LNCaP clone FGC (cell line): ENCODE data around the gene IFITM10.

Source experiments
- DNase-seq: peaks from one replicate; pipeline ENCODE4 v3.0.0-alpha.2; 2011; ENCODE audit warnings: low read depth
- H3K4me3 ChIP-seq: 2 replicates; pipeline ENCODE4 v1.5.1; 2011; ENCODE audit warnings: mild to moderate bottlenecking, low read depth, low read length, control low read depth
- TF ChIP-seq, protein P1 (sequence below): IDR thresholded peaks from 2 replicates; pipeline ENCODE4 v1.5.1; 2012; ENCODE audit warnings: mild to moderate bottlenecking; ENCODE audit not compliant: control insufficient read depth, insufficient read depth; ENCODE audit errors: extremely low read depth

IFITM10 gene

DNA sequence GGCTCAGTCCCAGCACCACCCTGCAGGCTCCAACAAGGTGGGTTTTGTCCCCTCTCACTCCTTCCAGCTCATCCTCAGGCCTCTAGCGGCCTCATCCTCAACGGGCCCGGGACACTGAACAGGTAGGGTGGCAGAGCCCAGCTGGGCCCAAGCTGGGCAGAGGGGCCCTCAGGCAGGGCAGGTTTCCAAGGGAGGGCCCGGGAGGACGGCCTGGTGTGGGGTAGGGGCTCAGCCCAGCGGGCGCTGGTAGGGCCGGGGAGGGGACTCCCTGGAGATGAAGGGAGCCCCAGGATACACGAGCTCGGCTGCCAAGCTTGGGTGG, 2.5 kb upstream of the IFITM10 start:
- DNase-seq, result no peak
- no peak overlapping the region for H3K4me3 ChIP-seq
- TF ChIP-seq, protein P1, sequence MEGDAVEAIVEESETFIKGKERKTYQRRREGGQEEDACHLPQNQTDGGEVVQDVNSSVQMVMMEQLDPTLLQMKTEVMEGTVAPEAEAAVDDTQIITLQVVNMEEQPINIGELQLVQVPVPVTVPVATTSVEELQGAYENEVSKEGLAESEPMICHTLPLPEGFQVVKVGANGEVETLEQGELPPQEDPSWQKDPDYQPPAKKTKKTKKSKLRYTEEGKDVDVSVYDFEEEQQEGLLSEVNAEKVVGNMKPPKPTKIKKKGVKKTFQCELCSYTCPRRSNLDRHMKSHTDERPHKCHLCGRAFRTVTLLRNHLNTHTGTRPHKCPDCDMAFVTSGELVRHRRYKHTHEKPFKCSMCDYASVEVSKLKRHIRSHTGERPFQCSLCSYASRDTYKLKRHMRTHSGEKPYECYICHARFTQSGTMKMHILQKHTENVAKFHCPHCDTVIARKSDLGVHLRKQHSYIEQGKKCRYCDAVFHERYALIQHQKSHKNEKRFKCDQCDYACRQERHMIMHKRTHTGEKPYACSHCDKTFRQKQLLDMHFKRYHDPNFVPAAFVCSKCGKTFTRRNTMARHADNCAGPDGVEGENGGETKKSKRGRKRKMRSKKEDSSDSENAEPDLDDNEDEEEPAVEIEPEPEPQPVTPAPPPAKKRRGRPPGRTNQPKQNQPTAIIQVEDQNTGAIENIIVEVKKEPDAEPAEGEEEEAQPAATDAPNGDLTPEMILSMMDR, result no peak

DNA sequence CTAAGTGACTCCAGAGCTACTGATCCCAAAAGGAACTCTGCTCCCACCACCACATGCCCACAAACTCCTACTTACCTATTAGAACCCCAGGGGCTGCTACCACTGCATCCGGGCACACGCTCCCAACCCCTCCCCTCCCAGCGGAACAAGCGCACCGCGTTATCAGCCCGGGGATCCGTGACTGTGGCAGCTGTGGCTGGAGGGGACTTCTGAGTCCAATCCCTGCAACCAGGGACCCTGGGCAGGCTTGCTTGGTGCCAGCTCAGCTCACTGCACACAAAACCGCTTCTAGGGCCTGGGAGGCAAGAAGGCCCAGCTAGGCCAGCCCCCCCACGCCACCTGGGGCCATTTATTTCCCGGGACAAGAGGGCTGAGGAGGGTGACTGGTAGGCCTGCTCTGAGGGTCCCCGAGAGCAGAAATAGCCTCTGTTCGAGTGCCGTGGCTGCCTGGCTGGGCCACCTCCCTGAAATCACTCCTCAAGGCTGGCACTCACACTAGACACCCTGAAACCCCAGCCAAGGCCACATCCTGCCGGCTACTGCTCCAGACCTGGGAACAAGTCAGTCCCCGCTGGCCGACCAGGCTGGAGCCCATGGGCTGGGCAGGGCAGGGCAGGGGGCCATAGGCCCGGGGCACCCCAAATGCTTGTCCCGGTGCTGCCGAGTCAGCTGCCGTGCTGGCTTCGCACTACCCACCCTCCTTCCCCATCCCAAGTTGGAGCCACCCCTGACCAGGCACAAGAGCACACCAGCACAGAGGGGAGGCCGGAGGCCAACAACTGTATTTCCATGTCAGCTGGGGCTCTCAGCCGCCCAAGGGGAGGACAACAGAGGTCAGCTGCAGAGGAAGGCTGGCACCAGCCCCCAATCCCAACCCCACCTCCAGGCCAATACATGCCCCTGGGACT, 1.9 kb upstream of the IFITM10 start:
- TF ChIP-seq, protein P1, result no peak
- no peak overlapping the region for H3K4me3 ChIP-seq
- DNase-seq, result no peak

DNA sequence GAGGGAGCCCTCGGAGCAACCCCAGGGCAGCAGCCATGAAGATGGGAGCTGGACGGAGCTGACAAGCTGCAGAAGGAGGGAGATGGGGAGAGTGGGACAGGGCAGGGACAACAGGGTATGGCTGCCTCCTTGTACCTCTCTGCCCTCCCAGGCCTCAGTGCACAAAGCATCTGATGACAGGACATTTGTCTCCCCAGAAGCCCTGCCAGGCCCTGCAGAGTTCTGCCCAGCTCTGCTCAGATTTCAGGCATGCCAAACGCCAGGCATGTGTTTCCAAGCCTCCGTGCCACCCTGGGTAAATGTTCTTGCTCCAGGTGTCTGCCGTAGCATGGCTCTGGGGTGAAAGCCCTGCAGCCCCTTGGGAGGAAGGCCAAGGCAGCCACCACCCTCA, 1.1 kb upstream of the IFITM10 start:
- no peak for DNase-seq
- TF ChIP-seq, protein P1, result no peak
- H3K4me3 ChIP-seq, result no peak overlapping the region

DNA sequence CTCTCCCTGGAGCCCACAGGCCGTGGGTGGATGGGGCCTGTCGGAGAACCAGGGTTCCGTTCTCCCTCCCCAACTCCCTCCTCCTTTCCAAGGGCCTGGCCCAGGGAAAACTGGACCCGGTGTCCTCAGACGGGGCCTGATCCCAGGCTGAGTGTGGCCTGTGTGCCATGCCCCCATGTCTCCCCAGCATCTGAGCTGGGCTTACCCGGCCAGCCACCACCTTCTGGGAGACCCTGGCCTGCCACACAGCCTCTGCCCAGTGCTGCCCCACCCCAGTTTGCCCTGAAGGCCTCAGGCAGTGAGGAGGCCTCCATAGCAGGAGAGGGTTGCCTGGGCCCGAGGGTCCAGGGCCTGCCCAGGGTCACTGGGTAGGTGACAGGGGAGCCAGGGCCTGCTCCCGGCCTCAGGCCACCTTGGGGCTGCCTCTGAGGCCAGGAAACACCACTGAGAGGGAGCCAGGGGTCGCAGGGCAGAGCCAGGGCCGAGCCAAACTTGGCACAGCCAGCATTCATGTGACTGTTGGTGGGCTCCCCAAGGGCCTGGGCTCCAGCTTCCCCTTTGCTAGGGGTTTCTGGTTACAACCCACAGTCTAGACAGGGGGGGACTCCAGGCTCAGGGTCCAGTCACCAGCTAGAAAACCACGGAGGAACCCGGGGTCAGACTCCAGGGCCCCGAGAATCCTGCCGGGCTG, 590 bp upstream of the IFITM10 start:
- TF ChIP-seq, protein P1, result no peak
- DNase-seq, result no peak
- H3K4me3 ChIP-seq, result no peak overlapping the region

DNA sequence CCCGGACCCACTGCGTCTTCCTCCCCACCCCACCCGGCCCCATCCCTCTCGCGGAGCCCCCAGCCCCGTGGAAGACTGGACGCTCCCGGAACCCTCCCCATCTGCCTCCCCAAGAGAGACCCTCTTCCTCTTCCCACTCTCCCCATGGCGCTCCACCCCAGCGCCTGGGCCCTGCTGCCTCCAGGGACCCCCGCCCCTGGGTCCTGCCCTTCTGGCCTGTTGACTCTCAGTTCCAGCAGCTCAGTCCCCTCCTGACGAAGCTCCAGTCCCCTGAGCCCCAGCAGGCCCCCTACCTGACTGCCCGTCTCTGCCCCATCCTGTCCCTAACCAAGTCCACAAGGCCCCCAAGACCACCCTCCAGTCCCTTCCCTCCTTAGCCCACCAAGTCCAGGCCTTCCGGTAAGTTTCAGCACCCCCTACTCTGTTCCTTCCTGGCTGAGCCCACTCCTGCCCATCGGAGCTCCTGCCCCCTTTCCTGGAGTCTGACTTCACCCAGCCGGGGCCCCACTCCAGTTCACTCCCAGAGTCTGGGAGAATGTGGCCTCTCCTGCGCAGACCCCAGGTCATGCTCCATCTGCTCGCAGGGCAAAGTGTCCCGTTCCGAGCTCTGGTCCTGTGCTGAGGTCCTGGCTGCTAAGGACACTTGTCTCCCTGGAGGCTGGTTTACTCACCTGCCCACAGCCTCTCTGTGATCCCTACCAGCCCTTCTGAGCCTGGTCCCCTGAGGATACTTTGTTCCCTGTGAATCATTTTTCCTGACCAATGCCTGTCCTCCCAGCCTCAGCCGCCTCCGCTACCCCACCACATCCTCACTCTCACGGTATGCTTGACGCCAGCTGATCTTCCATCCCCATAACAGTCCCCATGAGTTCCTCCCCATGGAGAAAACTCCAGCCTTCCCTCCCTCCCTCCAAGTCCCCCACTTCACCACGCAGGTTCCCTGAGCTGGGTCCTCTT, 722 bp downstream of the IFITM10 start:
- H3K4me3 ChIP-seq, result no peak overlapping the region
- TF ChIP-seq, protein P1, result no peak
- DNase-seq, result no peak

DNA sequence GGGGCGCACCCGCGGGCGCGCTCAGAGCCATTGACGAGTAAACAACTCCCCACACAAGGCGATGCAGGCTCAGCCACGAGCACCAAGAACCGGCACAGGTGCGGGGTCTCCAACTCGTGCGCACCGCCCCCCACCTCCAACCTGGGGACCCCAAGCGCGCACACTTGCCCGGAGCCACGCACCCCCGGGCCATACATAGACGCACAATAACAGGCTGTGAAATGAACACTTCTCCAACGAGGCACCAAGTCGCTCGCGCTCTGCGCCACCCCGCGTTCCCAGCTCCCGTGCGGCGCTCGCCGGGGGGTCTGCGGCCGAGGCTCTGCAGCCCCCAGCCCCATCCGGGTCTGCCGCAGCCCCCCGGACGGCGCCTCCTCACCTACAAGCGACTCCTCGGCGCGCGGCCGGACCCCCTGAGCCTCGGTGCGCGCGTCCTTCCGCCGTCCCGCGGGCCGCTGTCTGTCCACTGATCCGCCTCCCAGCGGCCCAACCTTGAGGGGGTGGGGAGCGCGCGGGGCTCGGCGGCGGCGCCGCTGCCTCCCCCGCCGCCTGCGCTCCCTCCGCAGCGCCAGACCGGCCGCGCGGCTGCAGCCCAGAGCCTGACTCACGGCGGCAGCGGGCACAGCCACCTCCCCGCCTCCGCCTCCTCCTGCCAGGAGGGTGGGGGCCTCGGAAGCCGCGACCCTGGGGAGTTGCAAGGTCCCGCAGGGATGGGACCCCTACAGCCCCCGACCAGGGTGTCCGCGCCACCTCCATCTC, 1.6 kb downstream of the IFITM10 start:
- no peak overlapping the region for H3K4me3 ChIP-seq
- TF ChIP-seq, protein P1, result no peak
- DNase-seq, result no peak
